WTC11 (cell line): ENCODE results near the gene KRABD2.

ENCODE experiments used
- ATAC-seq: fragments of 200-7000 bp; cut with Tn5 transposase; 2 replicates; pipeline ENCODE4 v1.10.0; 2021; ENCODE audit warnings: mild to moderate bottlenecking, moderate library complexity
- CTCF ChIA-PET: fragments of 300-600 bp; sonication (Branson Sonifier 250); formaldehyde crosslinking; loops from one replicate; lab custom pipeline; 2021; ENCODE audit warnings: antibody characterized with exemption; lab: Charles Lee
- POLR2A ChIA-PET: fragments of 350-600 bp; sonication (Branson Sonifier 250); formaldehyde crosslinking; loops from one replicate; lab custom pipeline; 2021; ENCODE audit warnings: antibody characterized with exemption; lab: Charles Lee
- DNase-seq: peaks from one replicate; pipeline ENCODE4 v3.0.0; 2021; ENCODE audit warnings: low spot score
- H3K27ac Mint-ChIP-seq: 2 replicates; pipeline ENCODE4 v1.8.0; 2021; ENCODE audit warnings: mixed read lengths
- H3K27me3 Mint-ChIP-seq: 2 replicates; pipeline ENCODE4 v1.8.0; 2021; ENCODE audit warnings: low read depth, mild to moderate bottlenecking, moderate library complexity, mixed read lengths
- H3K36me3 Mint-ChIP-seq: 2 replicates; pipeline ENCODE4 v1.8.0; 2021; ENCODE audit warnings: mixed read lengths
- H3K4me1 Mint-ChIP-seq: 2 replicates; pipeline ENCODE4 v1.8.0; 2022; ENCODE audit warnings: mixed read lengths
- H3K4me3 Mint-ChIP-seq: 2 replicates; pipeline ENCODE4 v1.8.0; 2021; ENCODE audit warnings: mild to moderate bottlenecking, moderate library complexity, mixed read lengths
- H3K9me3 Mint-ChIP-seq: 2 replicates; pipeline ENCODE4 v1.8.0; 2021; ENCODE audit warnings: mixed read lengths
- CBFB ChIP-seq: sonication (generic); formaldehyde crosslinking; IDR thresholded peaks from 2 replicates; pipeline ENCODE4 v1.8.1; 2022; ENCODE audit warnings: mild to moderate bottlenecking, low read depth, missing genetic modification reagents
- CREB1 ChIP-seq: sonication (generic); formaldehyde crosslinking; IDR thresholded peaks from 2 replicates; pipeline ENCODE4 v1.8.0; 2023; ENCODE audit warnings: mild to moderate bottlenecking, missing genetic modification reagents
- ESRRA ChIP-seq: sonication (generic); formaldehyde crosslinking; IDR thresholded peaks from 2 replicates; pipeline ENCODE4 v1.8.1; 2022; ENCODE audit warnings: mild to moderate bottlenecking, missing genetic modification reagents, borderline replicate concordance
- FOXP1 ChIP-seq: sonication (generic); formaldehyde crosslinking; IDR thresholded peaks from 2 replicates; pipeline ENCODE4 v1.8.0; 2022; ENCODE audit warnings: missing genetic modification reagents, mild to moderate bottlenecking, moderate library complexity, borderline replicate concordance
- GRHL2 ChIP-seq: fragments of 250-450 bp; sonication (Bioruptor Pico); IDR thresholded peaks from 2 replicates; pipeline ENCODE4 v1.8.0; 2022; ENCODE audit warnings: mild to moderate bottlenecking, moderate library complexity; ENCODE audit not compliant: insufficient replicate concordance, severe bottlenecking
- HMGA2 ChIP-seq: fragments of 250-450 bp; sonication (Bioruptor Pico); IDR thresholded peaks from 2 replicates; pipeline ENCODE4 v1.4.0; 2021; ENCODE audit warnings: mild to moderate bottlenecking, moderate library complexity
- IRF2 ChIP-seq: sonication (generic); formaldehyde crosslinking; IDR thresholded peaks from 2 replicates; pipeline ENCODE4 v1.8.0; 2022; ENCODE audit warnings: low read depth, missing genetic modification reagents, borderline replicate concordance
- JAZF1 ChIP-seq: fragments of 250-450 bp; sonication (Bioruptor Pico); IDR thresholded peaks from 2 replicates; pipeline ENCODE4 v1.9.0; 2021; ENCODE audit warnings: moderate library complexity, mild to moderate bottlenecking, inconsistent platforms
- JUN ChIP-seq: sonication (generic); formaldehyde crosslinking; IDR thresholded peaks from 2 replicates; pipeline ENCODE4 v1.8.0; 2023; ENCODE audit warnings: mild to moderate bottlenecking, missing genetic modification reagents
- MXD4 ChIP-seq: fragments of 250-450 bp; sonication (Bioruptor Pico); IDR thresholded peaks from 2 replicates; pipeline ENCODE4 v1.8.0; 2021; ENCODE audit warnings: mild to moderate bottlenecking, moderate library complexity, borderline replicate concordance
- MYBL2 ChIP-seq: sonication (generic); formaldehyde crosslinking; IDR thresholded peaks from 2 replicates; pipeline ENCODE4 v1.8.1; 2023; ENCODE audit warnings: mild to moderate bottlenecking, moderate library complexity, missing genetic modification reagents
- NFYB ChIP-seq: sonication (generic); formaldehyde crosslinking; conservative IDR thresholded peaks from 2 replicates; pipeline ENCODE4 v1.8.0; 2022; ENCODE audit warnings: low read depth, missing genetic modification reagents
- SMAD3 ChIP-seq: sonication (generic); formaldehyde crosslinking; IDR thresholded peaks from 2 replicates; pipeline ENCODE4 v1.8.0; 2022; ENCODE audit warnings: missing genetic modification reagents, mild to moderate bottlenecking, borderline replicate concordance
- SP1 ChIP-seq: sonication (generic); formaldehyde crosslinking; conservative IDR thresholded peaks from 2 replicates; pipeline ENCODE4 v1.8.1; 2022; ENCODE audit warnings: missing genetic modification reagents
- ZNF121 ChIP-seq: sonication (generic); formaldehyde crosslinking; IDR thresholded peaks from 2 replicates; pipeline ENCODE4 v1.8.0; 2023; ENCODE audit warnings: missing genetic modification reagents
- ZNF219 ChIP-seq: sonication (generic); formaldehyde crosslinking; IDR thresholded peaks from 2 replicates; pipeline ENCODE4 v1.8.0; 2023; ENCODE audit warnings: missing genetic modification reagents, mild to moderate bottlenecking, borderline replicate concordance
- ZNF263 ChIP-seq: sonication (generic); formaldehyde crosslinking; IDR thresholded peaks from 2 replicates; pipeline ENCODE4 v1.8.1; 2022; ENCODE audit warnings: low read depth, mild to moderate bottlenecking, moderate library complexity, missing genetic modification reagents
- TF ChIP-seq, protein P1 (sequence below): fragments of 250-450 bp; sonication (Bioruptor Pico); conservative IDR thresholded peaks from 2 replicates; pipeline ENCODE4 v1.9.0; 2021; ENCODE audit warnings: mild to moderate bottlenecking
- TF ChIP-seq, protein P2 (sequence below): sonication (generic); formaldehyde crosslinking; IDR thresholded peaks from 2 replicates; pipeline ENCODE4 v1.8.1; 2023; ENCODE audit warnings: mild to moderate bottlenecking, moderate library complexity, missing genetic modification reagents
- TF ChIP-seq, protein P3 (sequence below): sonication (generic); formaldehyde crosslinking; conservative IDR thresholded peaks from 2 replicates; pipeline ENCODE4 v1.8.1; 2023; ENCODE audit warnings: mild to moderate bottlenecking, low read depth, missing genetic modification reagents, moderate library complexity
- TF ChIP-seq, protein P4 (sequence below): sonication (generic); formaldehyde crosslinking; IDR thresholded peaks from 2 replicates; pipeline ENCODE4 v1.8.1; 2023; ENCODE audit warnings: mild to moderate bottlenecking, missing genetic modification reagents, moderate library complexity
- TF ChIP-seq, protein P5 (sequence below): sonication (generic); formaldehyde crosslinking; IDR thresholded peaks from 2 replicates; pipeline ENCODE4 v1.8.0; 2022; ENCODE audit warnings: mild to moderate bottlenecking, missing genetic modification reagents
- TF ChIP-seq, protein P6 (sequence below): sonication (generic); formaldehyde crosslinking; IDR thresholded peaks from 2 replicates; pipeline ENCODE4 v1.8.1; 2022; ENCODE audit warnings: low read depth, missing genetic modification reagents, borderline replicate concordance
- TF ChIP-seq, protein P7 (sequence below): fragments of 250-450 bp; sonication (Bioruptor Pico); IDR thresholded peaks from 2 replicates; pipeline ENCODE4 v1.9.0; 2021; ENCODE audit warnings: mild to moderate bottlenecking

Gene KRABD2

DNA sequence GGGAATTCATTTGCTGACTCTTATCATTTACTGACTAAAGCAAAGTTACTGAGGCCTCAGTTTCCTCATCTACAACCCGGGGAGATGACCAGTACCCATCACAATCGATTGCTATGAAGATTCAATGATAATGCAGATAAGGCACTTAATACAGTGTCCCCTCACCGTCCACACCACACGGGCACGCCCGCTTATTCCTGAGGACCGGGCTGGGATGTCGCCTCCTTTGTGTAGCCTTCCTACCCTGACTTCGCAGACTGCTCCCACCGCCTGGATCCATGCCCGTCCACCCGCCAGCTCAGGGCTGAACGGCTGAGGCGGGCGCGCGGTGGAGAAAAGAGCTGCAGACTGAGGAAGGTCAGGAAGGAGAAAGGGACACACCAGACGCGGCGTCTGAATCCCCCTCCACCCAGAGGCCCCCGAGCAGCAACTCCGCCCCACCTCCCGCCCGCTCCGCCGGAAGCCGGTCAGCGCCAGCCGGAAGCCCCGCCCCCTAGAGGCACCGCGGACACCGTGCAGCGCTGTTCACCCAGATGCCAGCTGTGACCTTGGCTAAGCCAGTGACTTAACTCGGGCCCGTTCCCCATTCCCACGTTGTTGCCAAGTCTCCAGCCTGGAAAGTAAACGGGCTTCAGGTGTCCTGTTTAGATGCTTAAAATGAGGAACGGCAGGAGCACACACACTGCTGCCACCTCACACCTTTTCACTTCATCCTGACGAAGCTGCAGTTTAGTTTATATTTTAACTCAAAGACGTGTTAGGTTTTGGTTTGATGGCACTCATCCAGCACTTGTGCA lies at the start of gene KRABD2:
Gene KRABD2 (minus strand): TSS at position 434 of the 797 bp plus-strand sequence.
- Mint-ChIP-seq H3K27me3 (no peaks in the 10 kb centered on the region), H3K36me3 (peaks cover 57% of the 10 kb centered on the region), H3K4me1 (peaks cover 41% of the 10 kb centered on the region), H3K9me3 (no peaks in the 10 kb centered on the region), H3K4me3 (peak within 1 kb of the TSS; percentile 84), H3K27ac (peak within 1 kb of the TSS; percentile 96)
- CTCF ChIA-PET = interaction anchor here (1.0 to 2.7 kb wide), 10 partner anchors 15 to 369 kb away, joined by 3 to 13 read pairs (median 4); partner anchors contain the start of genes ALOXE3 and SLC25A35
- DNase-seq (peak; percentile 94), ATAC-seq (peak; percentile 88)
- POLR2A ChIA-PET = interaction anchor here (0.6 to 1.6 kb wide), 11 partner anchors 35 to 257 kb away, joined by 3 to 15 read pairs (median 3); partner anchors contain the start of genes CTC1, PFAS and SLC25A35
- TF ChIP-seq NFYB (CRISPR knock-in tag) (no peak; the same call in 1 of the 2 replicates), IRF2 (CRISPR knock-in tag) (0 out of 2 replicates have a peak, but pooled peaks have one; percentile 80), HMGA2 (CRISPR knock-in tag) (no peak), MXD4 (CRISPR knock-in tag) (no peak), MYBL2 (peak; percentile 92), FOXP1 (CRISPR knock-in tag) (peak; percentile 98), ZNF219 (CRISPR knock-in tag) (peak; percentile 86; the same call in 1 of the 2 replicates), GRHL2 (CRISPR knock-in tag) (no peak), ZNF263 (CRISPR knock-in tag) (no peak; the same call in 1 of the 2 replicates), CREB1 (CRISPR knock-in tag) (peak; percentile 85), ZNF121 (CRISPR knock-in tag) (no peak), JUN (CRISPR knock-in tag) (no peak; the same call in 1 of the 2 replicates), JAZF1 (CRISPR knock-in tag) (no peak), SMAD3 (CRISPR knock-in tag) (peak; percentile 9), ESRRA (CRISPR knock-in tag) (peak; percentile 97), CBFB (CRISPR knock-in tag) (peak; percentile 36), SP1 (CRISPR knock-in tag) (peak; percentile 94)
- TF ChIP-seq, protein P1, sequence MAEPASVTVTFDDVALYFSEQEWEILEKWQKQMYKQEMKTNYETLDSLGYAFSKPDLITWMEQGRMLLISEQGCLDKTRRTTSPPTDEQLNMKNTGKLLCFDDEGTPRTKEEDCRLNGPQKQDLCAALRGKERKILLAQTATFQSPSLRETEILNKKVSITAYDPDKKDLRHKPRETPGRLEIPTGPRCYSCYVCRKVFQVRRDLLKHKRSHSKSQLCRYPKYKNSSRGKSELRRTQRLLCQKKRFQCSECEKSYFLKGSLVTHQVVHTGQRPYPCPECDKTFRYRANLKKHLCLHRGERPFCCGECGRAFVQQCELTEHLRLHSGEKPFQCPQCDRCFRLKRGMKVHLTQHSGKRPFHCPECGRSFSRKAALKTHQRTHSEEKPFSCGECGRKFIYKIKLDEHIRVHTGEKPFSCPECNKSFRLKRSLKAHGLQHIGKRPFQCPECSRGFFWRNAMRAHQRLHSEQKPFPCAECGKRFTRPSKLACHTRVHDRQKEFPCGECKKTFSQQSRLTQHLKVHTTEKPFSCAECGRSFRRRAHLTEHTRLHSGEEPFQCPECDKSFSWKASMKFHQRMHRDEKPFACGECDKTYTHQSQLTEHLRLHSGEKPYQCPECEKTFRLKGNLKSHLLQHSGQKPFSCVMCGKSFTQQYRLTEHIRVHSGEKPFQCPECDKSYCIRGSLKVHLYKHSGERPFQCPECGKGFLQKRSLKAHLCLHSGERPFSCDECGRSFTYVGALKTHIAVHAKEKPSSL (CRISPR knock-in tag) = peak; percentile 92
- TF ChIP-seq, protein P2, sequence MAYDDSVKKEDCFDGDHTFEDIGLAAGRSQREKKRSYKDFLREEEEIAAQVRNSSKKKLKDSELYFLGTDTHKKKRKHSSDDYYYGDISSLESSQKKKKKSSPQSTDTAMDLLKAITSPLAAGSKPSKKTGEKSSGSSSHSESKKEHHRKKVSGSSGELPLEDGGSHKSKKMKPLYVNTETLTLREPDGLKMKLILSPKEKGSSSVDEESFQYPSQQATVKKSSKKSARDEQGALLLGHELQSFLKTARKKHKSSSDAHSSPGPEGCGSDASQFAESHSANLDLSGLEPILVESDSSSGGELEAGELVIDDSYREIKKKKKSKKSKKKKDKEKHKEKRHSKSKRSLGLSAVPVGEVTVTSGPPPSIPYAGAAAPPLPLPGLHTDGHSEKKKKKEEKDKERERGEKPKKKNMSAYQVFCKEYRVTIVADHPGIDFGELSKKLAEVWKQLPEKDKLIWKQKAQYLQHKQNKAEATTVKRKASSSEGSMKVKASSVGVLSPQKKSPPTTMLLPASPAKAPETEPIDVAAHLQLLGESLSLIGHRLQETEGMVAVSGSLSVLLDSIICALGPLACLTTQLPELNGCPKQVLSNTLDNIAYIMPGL (CRISPR knock-in tag) = peak; percentile 83
- TF ChIP-seq, protein P3, sequence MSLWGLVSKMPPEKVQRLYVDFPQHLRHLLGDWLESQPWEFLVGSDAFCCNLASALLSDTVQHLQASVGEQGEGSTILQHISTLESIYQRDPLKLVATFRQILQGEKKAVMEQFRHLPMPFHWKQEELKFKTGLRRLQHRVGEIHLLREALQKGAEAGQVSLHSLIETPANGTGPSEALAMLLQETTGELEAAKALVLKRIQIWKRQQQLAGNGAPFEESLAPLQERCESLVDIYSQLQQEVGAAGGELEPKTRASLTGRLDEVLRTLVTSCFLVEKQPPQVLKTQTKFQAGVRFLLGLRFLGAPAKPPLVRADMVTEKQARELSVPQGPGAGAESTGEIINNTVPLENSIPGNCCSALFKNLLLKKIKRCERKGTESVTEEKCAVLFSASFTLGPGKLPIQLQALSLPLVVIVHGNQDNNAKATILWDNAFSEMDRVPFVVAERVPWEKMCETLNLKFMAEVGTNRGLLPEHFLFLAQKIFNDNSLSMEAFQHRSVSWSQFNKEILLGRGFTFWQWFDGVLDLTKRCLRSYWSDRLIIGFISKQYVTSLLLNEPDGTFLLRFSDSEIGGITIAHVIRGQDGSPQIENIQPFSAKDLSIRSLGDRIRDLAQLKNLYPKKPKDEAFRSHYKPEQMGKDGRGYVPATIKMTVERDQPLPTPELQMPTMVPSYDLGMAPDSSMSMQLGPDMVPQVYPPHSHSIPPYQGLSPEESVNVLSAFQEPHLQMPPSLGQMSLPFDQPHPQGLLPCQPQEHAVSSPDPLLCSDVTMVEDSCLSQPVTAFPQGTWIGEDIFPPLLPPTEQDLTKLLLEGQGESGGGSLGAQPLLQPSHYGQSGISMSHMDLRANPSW (CRISPR knock-in tag) = no peak
- TF ChIP-seq, protein P4, sequence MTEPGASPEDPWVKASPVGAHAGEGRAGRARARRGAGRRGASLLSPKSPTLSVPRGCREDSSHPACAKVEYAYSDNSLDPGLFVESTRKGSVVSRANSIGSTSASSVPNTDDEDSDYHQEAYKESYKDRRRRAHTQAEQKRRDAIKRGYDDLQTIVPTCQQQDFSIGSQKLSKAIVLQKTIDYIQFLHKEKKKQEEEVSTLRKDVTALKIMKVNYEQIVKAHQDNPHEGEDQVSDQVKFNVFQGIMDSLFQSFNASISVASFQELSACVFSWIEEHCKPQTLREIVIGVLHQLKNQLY (CRISPR knock-in tag) = no peak
- TF ChIP-seq, protein P5, sequence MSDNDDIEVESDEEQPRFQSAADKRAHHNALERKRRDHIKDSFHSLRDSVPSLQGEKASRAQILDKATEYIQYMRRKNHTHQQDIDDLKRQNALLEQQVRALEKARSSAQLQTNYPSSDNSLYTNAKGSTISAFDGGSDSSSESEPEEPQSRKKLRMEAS (CRISPR knock-in tag) = no peak; the same call in 1 of the 2 replicates
- TF ChIP-seq, protein P6, sequence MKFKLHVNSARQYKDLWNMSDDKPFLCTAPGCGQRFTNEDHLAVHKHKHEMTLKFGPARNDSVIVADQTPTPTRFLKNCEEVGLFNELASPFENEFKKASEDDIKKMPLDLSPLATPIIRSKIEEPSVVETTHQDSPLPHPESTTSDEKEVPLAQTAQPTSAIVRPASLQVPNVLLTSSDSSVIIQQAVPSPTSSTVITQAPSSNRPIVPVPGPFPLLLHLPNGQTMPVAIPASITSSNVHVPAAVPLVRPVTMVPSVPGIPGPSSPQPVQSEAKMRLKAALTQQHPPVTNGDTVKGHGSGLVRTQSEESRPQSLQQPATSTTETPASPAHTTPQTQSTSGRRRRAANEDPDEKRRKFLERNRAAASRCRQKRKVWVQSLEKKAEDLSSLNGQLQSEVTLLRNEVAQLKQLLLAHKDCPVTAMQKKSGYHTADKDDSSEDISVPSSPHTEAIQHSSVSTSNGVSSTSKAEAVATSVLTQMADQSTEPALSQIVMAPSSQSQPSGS (CRISPR knock-in tag) = peak; percentile 74
- TF ChIP-seq, protein P7, sequence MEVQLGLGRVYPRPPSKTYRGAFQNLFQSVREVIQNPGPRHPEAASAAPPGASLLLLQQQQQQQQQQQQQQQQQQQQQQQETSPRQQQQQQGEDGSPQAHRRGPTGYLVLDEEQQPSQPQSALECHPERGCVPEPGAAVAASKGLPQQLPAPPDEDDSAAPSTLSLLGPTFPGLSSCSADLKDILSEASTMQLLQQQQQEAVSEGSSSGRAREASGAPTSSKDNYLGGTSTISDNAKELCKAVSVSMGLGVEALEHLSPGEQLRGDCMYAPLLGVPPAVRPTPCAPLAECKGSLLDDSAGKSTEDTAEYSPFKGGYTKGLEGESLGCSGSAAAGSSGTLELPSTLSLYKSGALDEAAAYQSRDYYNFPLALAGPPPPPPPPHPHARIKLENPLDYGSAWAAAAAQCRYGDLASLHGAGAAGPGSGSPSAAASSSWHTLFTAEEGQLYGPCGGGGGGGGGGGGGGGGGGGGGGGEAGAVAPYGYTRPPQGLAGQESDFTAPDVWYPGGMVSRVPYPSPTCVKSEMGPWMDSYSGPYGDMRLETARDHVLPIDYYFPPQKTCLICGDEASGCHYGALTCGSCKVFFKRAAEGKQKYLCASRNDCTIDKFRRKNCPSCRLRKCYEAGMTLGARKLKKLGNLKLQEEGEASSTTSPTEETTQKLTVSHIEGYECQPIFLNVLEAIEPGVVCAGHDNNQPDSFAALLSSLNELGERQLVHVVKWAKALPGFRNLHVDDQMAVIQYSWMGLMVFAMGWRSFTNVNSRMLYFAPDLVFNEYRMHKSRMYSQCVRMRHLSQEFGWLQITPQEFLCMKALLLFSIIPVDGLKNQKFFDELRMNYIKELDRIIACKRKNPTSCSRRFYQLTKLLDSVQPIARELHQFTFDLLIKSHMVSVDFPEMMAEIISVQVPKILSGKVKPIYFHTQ (CRISPR knock-in tag) = peak; percentile 91
